ENCODE measurements around the gene LCN15. TPM values are rescaled to one million over a fixed set of nuclear protein-coding genes. Genes with fewer than 3 reads are reported as not detected.
A peak's percentile ranks its signal among the peaks of the same experiment; 100 is the strongest.
"Not testable (repeated sequence)": the region's sequence is repeated elsewhere in the genome, so short reads cannot be mapped to it uniquely, and the experiment has no call there.

LCN15 gene
- total RNA-seq, 2 experiments from 2014 or later: not detected

DNA sequence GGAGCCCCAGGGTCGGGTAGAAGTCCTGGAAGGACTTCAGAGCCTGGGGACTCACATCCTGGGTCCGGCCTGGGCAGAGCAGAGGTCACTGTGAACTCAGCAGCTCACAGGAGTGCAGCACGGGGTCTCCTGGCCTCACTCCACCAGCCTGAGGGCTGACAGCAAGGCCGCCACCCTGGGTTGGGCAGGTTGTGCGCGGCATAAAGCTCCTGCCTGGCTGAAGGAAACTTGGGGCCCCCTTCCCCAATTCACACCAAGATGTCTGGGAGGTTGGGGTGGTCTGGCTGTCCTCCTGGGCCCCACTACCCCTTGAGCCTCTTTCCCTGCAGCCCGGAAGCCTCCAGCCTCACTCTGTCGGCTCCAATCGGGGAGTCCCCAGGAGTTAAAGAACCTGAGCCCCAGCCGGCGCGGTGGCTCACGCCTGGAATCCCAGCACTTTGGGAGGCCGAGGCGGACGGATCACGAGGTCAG lies 2.1 kb downstream of the LCN15 start:
- Histone ChIP-seq H3K36me3 (ENCODE audit: insufficient read depth, low read length) (no peaks in the 10 kb centered on the region), H3K4me1 (ENCODE audit: insufficient read depth, low read length) (peaks cover 8% of the 10 kb centered on the region), H3K9me3 (ENCODE audit: control insufficient read depth in 1 of 2, insufficient read depth in 1 of 2, low read length in 2 of 2) (peaks cover 0 to 9% of the 10 kb centered on the region in 2 experiments), H3K27me3 (ENCODE audit: control insufficient read depth in 1 of 2, insufficient read depth in 2 of 2, low read length in 2 of 2) (peaks cover 3 to 12% of the 10 kb centered on the region in 2 experiments), H3K27ac (ENCODE audit: low read depth in 1 of 2, low read length in 2 of 2) (no peak overlapping the region), H3K4me3 (ENCODE audit: low read length) (no peak overlapping the region)
- H3K36me3 Mint-ChIP-seq (ENCODE audit: low read depth): no peaks in the 10 kb centered on the region
- no peak overlapping the region for H3K4me3 Mint-ChIP-seq
- H3K27me3 Mint-ChIP-seq: peaks cover 26% of the 10 kb centered on the region
- ChIA-PET CTCF (no interaction called here), POLR2A (no interaction called here)
- no peak overlapping the region for H3K27ac Mint-ChIP-seq
- ATAC-seq (ENCODE audit: poor library complexity) (no peak), DNase-seq (no peak)
- H3K9me3 Mint-ChIP-seq: no peaks in the 10 kb centered on the region
- H3K4me1 Mint-ChIP-seq (ENCODE audit: low read depth): peaks cover 9% of the 10 kb centered on the region
- intact Hi-C loops (cut with DNase I, micrococcal nuclease): no loop called here
- no peak for TF ChIP-seq CTCF (IDR thresholded peaks at IDR 0.05)

DNA sequence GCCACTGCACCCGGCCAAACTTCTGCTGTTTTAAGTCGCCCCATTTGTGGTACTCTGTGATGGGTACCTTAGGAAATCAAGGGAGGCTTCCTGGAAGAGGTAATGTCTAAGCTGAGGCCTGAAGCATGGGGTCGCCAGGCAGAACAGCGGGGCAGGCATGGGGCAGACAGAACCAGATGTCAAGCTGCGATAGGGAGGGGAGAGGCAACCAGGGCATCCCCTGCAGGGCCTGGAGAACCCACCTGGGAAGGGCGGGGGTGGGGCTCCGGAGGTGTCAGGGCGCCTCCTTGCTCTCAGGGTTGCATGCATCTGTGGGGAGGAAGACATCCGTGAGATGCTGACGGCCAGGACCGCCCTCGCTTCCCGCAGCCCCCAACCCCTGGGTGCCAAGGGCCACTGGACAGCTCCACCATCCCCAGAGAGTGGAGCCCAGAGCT lies 2.8 kb downstream of the LCN15 start:
- H3K36me3 ChIP-seq (ENCODE audit: insufficient read depth, low read length): no peaks in the 10 kb centered on the region
- Mint-ChIP-seq H3K9me3 (no peaks in the 10 kb centered on the region), H3K4me1 (ENCODE audit: low read depth) (peaks cover 3% of the 10 kb centered on the region), H3K36me3 (ENCODE audit: low read depth) (no peaks in the 10 kb centered on the region), H3K27ac (no peak overlapping the region), H3K27me3 (peaks cover 20% of the 10 kb centered on the region), H3K4me3 (no peak overlapping the region)
- CTCF ChIA-PET: no interaction called here
- H3K27me3 ChIP-seq (ENCODE audit: control insufficient read depth in 1 of 2, insufficient read depth in 2 of 2, low read length in 2 of 2): peaks cover 3 to 8% of the 10 kb centered on the region in 2 experiments
- POLR2A ChIA-PET: no interaction called here
- H3K27ac ChIP-seq (ENCODE audit: low read depth in 1 of 2, low read length in 2 of 2): no peak overlapping the region
- H3K4me3 ChIP-seq (ENCODE audit: low read length): no peak overlapping the region
- H3K9me3 ChIP-seq (ENCODE audit: control insufficient read depth in 1 of 2, insufficient read depth in 1 of 2, low read length in 2 of 2): peaks cover 0 to 14% of the 10 kb centered on the region in 2 experiments
- peaks cover 5% of the 10 kb centered on the region for H3K4me1 ChIP-seq (ENCODE audit: insufficient read depth, low read length)
- intact Hi-C loops (cut with DNase I, micrococcal nuclease): no loop called here
- no peak for ATAC-seq (ENCODE audit: poor library complexity)
- DNase-seq: peak in 1 of 14 experiments; percentile 26
- TF ChIP-seq CTCF (IDR thresholded peaks at IDR 0.05): no peak

DNA sequence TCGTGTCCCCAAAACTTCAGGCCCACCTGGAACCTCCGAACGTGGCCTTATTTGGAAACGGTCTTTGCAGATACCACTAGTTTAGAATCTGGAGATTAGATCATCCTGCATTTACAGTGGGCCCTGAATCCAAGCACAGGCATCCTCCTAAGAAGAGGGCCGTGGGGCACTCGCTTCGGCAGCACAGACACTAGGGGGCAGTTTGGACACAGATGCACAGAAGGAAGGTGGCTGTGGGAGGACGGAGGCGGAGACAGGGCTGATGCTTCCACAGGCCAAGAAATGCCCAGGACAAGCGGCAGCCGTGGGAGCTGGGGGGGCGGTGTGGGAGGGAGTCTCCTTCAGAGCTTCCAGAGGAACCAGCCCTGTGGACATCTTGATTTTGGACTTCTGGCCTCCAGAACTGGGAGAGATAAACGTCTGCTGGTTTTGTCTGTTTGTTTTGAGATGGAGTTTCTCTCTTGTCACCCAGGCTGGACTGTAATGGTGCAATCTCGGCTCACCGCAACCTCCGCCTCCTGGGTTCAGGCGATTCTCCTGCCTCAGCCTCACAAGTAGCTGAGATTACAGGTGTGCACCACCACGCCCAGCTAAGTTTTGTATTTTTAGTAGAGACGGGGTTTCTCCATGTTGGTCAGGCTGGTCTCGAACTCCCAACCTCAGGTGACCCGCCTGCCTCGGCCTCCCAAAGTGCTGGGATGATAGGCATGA lies 3.3 kb downstream of the LCN15 start:
- H3K27ac Mint-ChIP-seq; H3K4me1 Mint-ChIP-seq (ENCODE audit: low read depth); ATAC-seq (ENCODE audit: poor library complexity); POLR2A ChIA-PET; CTCF ChIA-PET; H3K27me3 ChIP-seq (ENCODE audit: control insufficient read depth in 1 of 2, insufficient read depth in 2 of 2, low read length in 2 of 2); intact Hi-C loops (cut with DNase I, micrococcal nuclease); H3K4me1 ChIP-seq (ENCODE audit: insufficient read depth, low read length); H3K36me3 Mint-ChIP-seq (ENCODE audit: low read depth); H3K4me3 Mint-ChIP-seq; H3K4me3 ChIP-seq (ENCODE audit: low read length); H3K36me3 ChIP-seq (ENCODE audit: insufficient read depth, low read length); H3K27ac ChIP-seq (ENCODE audit: low read depth in 1 of 2, low read length in 2 of 2); H3K9me3 Mint-ChIP-seq: not testable (repeated sequence)
- peak in 4 of 14 experiments; percentile 9 to 46 (median 28) for DNase-seq
- peaks cover 17% of the 10 kb centered on the region for H3K27me3 Mint-ChIP-seq
- H3K9me3 ChIP-seq (ENCODE audit: control insufficient read depth in 1 of 2, insufficient read depth in 1 of 2, low read length in 2 of 2): peaks cover 0 to 20% of the 10 kb centered on the region in 2 experiments

DNA sequence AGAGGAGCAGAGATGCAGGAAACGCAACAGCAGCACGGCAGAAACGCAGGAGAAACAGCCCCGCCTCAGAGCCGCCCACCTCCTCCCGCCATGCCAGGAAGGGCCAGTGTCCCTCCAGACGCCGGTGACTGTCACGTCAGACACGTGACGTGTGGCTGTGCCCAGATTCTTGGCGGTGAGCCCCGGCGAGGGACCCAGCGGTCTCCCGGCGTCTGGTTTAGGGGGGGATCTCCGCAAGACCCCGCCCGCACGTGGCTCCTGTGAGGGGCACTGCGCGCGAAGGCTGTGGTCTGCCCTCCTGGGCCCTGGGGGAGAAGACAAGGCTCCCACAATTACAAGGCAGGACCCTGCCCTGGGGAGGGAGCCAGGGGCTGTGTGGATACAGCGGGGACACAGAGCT lies 3.9 kb downstream of the LCN15 start:
- intact Hi-C loops (cut with DNase I, micrococcal nuclease): no loop called here

More for the DNA sequence above, 3.9 kb downstream of the LCN15 start:
- no peak for TF ChIP-seq CTCF (IDR thresholded peaks at IDR 0.05)
- peaks cover 2% of the 10 kb centered on the region for H3K4me1 ChIP-seq (ENCODE audit: insufficient read depth, low read length)
- Mint-ChIP-seq H3K27me3 (peaks cover 20% of the 10 kb centered on the region), H3K4me1 (ENCODE audit: low read depth) (no peaks in the 10 kb centered on the region), H3K27ac (no peak overlapping the region), H3K9me3 (no peaks in the 10 kb centered on the region), H3K4me3 (no peak overlapping the region), H3K36me3 (ENCODE audit: low read depth) (no peaks in the 10 kb centered on the region)
- no peak for ATAC-seq (ENCODE audit: poor library complexity)
- H3K4me3 ChIP-seq (ENCODE audit: low read length): no peak overlapping the region
- no peak overlapping the region for H3K27ac ChIP-seq (ENCODE audit: low read depth in 1 of 2, low read length in 2 of 2)
- H3K9me3 ChIP-seq (ENCODE audit: control insufficient read depth in 1 of 2, insufficient read depth in 1 of 2, low read length in 2 of 2): peaks cover 0 to 26% of the 10 kb centered on the region in 2 experiments
- CTCF ChIA-PET: no interaction called here
- POLR2A ChIA-PET: no interaction called here
- no peak for DNase-seq
- peaks cover 3 to 8% of the 10 kb centered on the region in 2 experiments for H3K27me3 ChIP-seq (ENCODE audit: control insufficient read depth in 1 of 2, insufficient read depth in 2 of 2, low read length in 2 of 2)
- no peaks in the 10 kb centered on the region for H3K36me3 ChIP-seq (ENCODE audit: insufficient read depth, low read length)
